Amniotic epithelial cell (primary cell): ENCODE results near the gene ZBP1.

Experiments
- DNase-seq: peaks from one replicate; pipeline ENCODE4 v3.0.0-alpha.2; 2010; ENCODE audit warnings: low read depth

The ZBP1 gene

GRCh38 chr20:57571782-57572416 lies 48.3 kb downstream of the ZBP1 start:
- DNase-seq = no peak

GRCh38 chr20:57570920-57571319 lies 49.3 kb downstream of the ZBP1 start:
- DNase-seq = no peak

GRCh38 chr20:57570145-57570850 lies 49.9 kb downstream of the ZBP1 start:
- DNase-seq = no peak

- no peak for DNase-seq
Observed at GRCh38 chr20:57568960-57569359, 51.3 kb downstream of the ZBP1 start.

- no peak for DNase-seq
Observed at GRCh38 chr20:57568088-57568896, 51.9 kb downstream of the ZBP1 start.

GRCh38 chr20:57567471-57568079 lies 52.7 kb downstream of the ZBP1 start:
- no peak for DNase-seq

GRCh38 chr20:57566803-57567459 lies 53.3 kb downstream of the ZBP1 start:
- DNase-seq = no peak

GRCh38 chr20:57566399-57566798 lies 53.8 kb downstream of the ZBP1 start:
- DNase-seq = no peak

- DNase-seq = no peak
Observed at GRCh38 chr20:57564951-57565642, 55.1 kb downstream of the ZBP1 start.

GRCh38 chr20:57564180-57564802 lies 55.9 kb downstream of the ZBP1 start:
- DNase-seq = no peak

- DNase-seq = no peak
Observed at GRCh38 chr20:57563522-57563921, 56.7 kb downstream of the ZBP1 start.

- no peak for DNase-seq
Observed at GRCh38 chr20:57562541-57563465, 57.4 kb downstream of the ZBP1 start.

GRCh38 chr20:57561356-57562279 lies 58.6 kb downstream of the ZBP1 start:
- DNase-seq = no peak

- DNase-seq = no peak
Observed at GRCh38 chr20:57560554-57561355, 59.5 kb downstream of the ZBP1 start, which contains the start of gene PCK1. TSS of gene PCK1 (plus strand) at chr20:57561110. CDS start at chr20:57561412, 302 bp downstream.

- no peak for DNase-seq
Observed at GRCh38 chr20:57559658-57560553, 60.3 kb downstream of the ZBP1 start.

GRCh38 chr20:57559289-57559634 lies 61.0 kb downstream of the ZBP1 start:
- DNase-seq = no peak
